22Rv1 (cell line): Measurements from ENCODE around the gene ZNF480.
"Not testable (repeated sequence)": the region's sequence is repeated elsewhere in the genome, so short reads cannot be mapped to it uniquely, and the experiment has no call there.

Experiments used
- H3K27ac ChIP-seq: fragments of 450-650 bp; 2 replicates; pipeline ENCODE4 v1.5.1; 2017
- CTCF ChIP-seq: fragments of 450-650 bp; IDR thresholded peaks from 2 replicates; pipeline ENCODE4 v1.5.1; 2017; ENCODE audit warnings: mild to moderate bottlenecking
- ZFX ChIP-seq: fragments of 450-650 bp; IDR thresholded peaks from 2 replicates; pipeline ENCODE4 v1.6.1; 2017; ENCODE audit warnings: antibody characterized with exemption, borderline replicate concordance

The ZNF480 gene

GRCh38 chr19:52296773-52297600 lies at the start of gene ZNF480:
Gene ZNF480 (plus strand): TSS chr19:52297169. CDS start chr19:52300413, 3,244 bp downstream.
- TF ChIP-seq CTCF (no peak), ZFX (no peak)
- H3K27ac ChIP-seq = peak within 1 kb of the TSS; percentile 73

DNA sequence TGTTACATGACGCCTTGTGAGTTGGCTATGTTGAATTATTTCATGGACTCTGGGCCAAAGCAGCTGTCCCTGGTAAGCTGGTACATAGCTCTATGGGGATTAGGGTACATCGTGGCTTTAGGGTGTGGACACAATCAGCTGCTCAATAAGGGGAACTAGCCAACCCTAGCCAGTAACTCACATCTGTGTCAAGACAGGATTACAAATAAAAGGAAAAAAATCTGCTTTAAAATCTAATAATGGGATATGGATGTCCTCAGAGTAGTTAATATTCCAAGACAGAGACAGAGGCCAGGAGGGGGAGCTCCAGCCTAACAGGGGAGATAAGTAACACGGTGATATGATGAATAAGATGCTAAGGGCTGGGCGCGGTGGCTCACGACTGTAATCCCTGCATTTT lies 48.7 kb upstream of the ZNF480 start:
- TF ChIP-seq ZFX = no peak
- TF ChIP-seq CTCF = peak; percentile 73
- H3K27ac ChIP-seq = no peak overlapping the region

DNA sequence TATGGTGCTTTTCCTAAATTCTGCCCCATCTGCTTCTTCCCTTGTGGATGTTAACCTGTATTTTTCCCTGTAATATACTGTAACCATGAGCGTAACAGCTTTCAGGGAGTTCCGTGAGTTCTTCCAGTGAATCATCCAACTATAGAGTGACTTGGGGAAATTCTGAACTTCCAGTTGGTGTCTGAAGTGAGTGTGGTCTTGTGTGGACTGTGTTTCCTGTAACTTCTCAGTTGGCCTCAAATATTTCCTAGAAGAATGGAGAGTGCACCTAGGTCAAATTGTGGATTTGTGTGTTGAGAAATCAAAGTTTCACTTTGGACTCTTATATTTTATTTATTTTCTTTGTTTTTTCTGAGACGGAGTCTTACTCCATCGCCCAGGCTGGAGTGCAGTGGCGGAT lies 38.5 kb upstream of the ZNF480 start:
- H3K27ac ChIP-seq = no peak overlapping the region
- TF ChIP-seq ZFX (no peak), CTCF (no peak)

DNA sequence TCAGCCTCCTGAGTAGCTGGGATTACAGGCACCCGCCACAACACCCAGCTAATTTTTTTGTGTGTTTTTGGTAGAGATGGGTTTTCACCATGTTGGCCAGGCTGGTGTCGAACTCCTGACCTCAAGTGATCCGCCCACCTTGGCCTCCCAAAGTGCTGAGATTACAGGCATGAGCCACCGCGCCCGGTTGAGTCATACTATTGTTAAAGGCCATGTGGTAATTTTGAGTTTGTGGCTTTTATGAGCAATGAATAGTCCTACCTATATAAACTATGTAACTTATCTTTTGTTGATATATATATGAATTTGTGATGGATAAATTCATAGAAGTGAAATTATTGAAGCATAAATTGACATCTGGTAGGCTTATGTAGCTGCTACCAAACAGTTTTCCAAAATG lies 31.4 kb upstream of the ZNF480 start:
- not testable (repeated sequence) for H3K27ac ChIP-seq

GRCh38 chr19:52269338-52270261 lies 27.4 kb upstream of the ZNF480 start, which contains the start of gene ZNF766:
Gene ZNF766 (plus strand): TSS chr19:52269587. CDS start chr19:52269614, 27 bp downstream.
- TF ChIP-seq CTCF (no peak), ZFX (no peak)
- H3K27ac ChIP-seq = peak within 1 kb of the TSS; percentile 83

DNA sequence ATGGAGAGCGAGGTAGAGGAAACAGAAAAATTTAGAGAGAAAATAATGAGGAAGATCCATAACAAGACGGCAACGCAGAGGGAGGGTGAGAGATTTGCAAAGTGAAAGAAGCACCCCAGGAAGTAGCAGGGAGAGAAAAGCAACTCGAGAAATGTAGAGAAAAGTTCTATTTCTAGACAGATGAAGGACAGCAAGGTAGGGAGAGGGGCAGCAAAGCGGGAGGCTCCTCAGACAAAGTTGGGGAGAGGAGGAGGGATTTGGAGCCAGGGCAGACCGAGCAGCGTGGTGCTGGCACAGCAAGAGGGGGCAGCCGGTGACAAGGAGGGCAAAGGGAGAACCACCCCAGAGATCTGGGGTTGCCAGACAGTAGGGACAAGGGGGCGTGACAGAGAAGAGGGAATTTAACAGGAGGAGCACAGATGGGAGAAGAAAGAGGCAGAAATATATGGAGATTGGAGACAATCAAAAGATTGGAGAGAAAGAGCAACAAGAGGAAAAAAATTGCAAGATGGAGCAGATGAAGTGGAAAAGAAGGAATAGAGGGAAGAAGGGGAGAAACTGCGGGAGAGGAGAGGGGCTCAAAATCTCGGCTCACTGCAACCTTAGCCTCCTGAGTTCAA lies 26.6 kb upstream of the ZNF480 start:
- TF ChIP-seq CTCF (no peak), ZFX (no peak)
- H3K27ac ChIP-seq = peak overlapping the region; percentile 83

GRCh38 chr19:52273301-52273700 lies 23.7 kb upstream of the ZNF480 start:
- H3K27ac ChIP-seq = no peak overlapping the region
- TF ChIP-seq ZFX (no peak), CTCF (no peak)
